Right atrium auricular region (tissue), 2 donors: ENCODE results near the gene TBL1XR1. TPM values are rescaled to one million over a fixed set of nuclear protein-coding genes. Genes with fewer than 3 reads are reported as not detected.

Experiments used
- DNase-seq: peaks from one replicate; pipeline ENCODE4 v3.0.0-alpha.2; 2019; ENCODE audit warnings: low spot score
- H3K27ac ChIP-seq, 2 donors: fragments of 200-600 bp; sonication (generic); 1 replicate in 1 of 2; 2 replicates in 1 of 2; pipeline ENCODE4 v1.5.1; 2016 to 2019
- H3K27me3 ChIP-seq, 2 donors: fragments of 200-600 bp; sonication (generic); one replicate each; pipeline versions ENCODE4 v1.5.1 to v1.6.0; 2017 to 2019
- H3K36me3 ChIP-seq: fragments of 200-600 bp; sonication (generic); one replicate; pipeline ENCODE4 v1.5.1; 2016
- H3K4me1 ChIP-seq, 2 donors: fragments of 200-600 bp; sonication (generic); one replicate each; pipeline versions ENCODE4 v1.5.1 to v1.6.0; 2017 to 2019
- H3K4me3 ChIP-seq, 2 donors: fragments of 200-600 bp; sonication (generic); 1 replicate in 1 of 2; 2 replicates in 1 of 2; pipeline ENCODE4 v1.5.1; 2017 to 2019; ENCODE audit warnings: mild to moderate bottlenecking in 1 of 2, moderate library complexity in 1 of 2
- H3K9me3 ChIP-seq, 2 donors: fragments of 200-600 bp; sonication (generic); one replicate each; pipeline ENCODE4 v1.5.1; 2019
- total RNA-seq, 2 donors: library from RNA; depleted of rRNA; stranded (reverse); fragments of >200 nt; gene quantifications; one replicate each; pipeline ENCODE4 v1.1.0, GENCODE V29; 2016
- TF ChIP-seq, protein P1 (sequence below), 2 donors: fragments of 200-600 bp; sonication (generic); IDR thresholded peaks; one replicate each; pipeline ENCODE4 v1.5.1; 2019; ENCODE audit warnings: antibody characterized with exemption in 2 of 2

The TBL1XR1 gene
- total RNA-seq, 2 donors from 2014 or later: 68.2 to 79.9 TPM

DNA sequence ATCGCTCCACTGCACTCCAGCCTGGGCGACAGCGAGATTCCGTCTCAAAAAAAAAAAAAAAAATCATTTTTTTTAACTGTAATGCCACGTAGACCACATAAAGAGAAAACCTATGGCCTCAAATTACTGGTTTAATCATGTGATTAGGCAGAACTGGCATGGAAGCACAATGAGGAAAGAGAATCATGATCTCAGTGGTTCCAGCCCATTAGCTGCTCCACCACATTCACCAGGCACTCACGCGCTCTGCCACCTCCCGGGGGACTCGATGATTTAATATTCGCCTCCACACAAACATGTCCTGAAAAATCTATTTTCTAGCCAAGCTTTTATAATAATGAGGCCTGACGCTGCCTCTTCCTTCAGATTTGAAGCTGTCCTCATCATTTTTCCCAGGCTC is 204.7 kb downstream of the TBL1XR1 start:
- TF ChIP-seq, protein P1, sequence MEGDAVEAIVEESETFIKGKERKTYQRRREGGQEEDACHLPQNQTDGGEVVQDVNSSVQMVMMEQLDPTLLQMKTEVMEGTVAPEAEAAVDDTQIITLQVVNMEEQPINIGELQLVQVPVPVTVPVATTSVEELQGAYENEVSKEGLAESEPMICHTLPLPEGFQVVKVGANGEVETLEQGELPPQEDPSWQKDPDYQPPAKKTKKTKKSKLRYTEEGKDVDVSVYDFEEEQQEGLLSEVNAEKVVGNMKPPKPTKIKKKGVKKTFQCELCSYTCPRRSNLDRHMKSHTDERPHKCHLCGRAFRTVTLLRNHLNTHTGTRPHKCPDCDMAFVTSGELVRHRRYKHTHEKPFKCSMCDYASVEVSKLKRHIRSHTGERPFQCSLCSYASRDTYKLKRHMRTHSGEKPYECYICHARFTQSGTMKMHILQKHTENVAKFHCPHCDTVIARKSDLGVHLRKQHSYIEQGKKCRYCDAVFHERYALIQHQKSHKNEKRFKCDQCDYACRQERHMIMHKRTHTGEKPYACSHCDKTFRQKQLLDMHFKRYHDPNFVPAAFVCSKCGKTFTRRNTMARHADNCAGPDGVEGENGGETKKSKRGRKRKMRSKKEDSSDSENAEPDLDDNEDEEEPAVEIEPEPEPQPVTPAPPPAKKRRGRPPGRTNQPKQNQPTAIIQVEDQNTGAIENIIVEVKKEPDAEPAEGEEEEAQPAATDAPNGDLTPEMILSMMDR (IDR thresholded peaks at IDR 0.05): no peak
- Histone ChIP-seq H3K4me1 (no peaks in the 10 kb centered on the region), H3K27me3 (no peaks in the 10 kb centered on the region), H3K27ac (no peak overlapping the region), H3K36me3 (no peaks in the 10 kb centered on the region), H3K4me3 (no peak overlapping the region), H3K9me3 (peaks cover 0 to 4% of the 10 kb centered on the region in 2 donors)
- no peak for DNase-seq

DNA sequence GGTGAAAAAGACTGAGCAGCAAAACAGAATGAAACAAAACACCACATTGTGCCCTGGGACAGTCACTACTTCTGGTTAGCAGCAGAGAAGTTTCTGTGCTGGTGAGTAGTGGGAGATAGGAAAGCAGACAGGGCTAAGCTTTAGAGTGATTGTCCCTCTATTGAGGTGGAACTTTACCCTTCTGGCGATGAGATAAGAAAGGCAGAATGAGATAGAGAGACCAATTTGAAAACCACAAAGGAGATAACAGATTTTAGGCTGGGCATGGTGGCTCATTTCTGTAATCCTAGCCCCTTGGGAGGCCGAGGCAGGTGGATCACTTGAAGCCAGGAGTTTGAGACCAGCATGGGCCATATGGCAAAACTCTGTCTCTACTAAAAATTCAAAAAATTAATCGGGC is 208.5 kb downstream of the TBL1XR1 start:
- no peaks in the 10 kb centered on the region for H3K36me3 ChIP-seq
- peaks cover 0 to 4% of the 10 kb centered on the region in 2 donors for H3K9me3 ChIP-seq
- no peaks in the 10 kb centered on the region for H3K27me3 ChIP-seq
- no peak overlapping the region for H3K4me3 ChIP-seq
- TF ChIP-seq, protein P1 (IDR thresholded peaks at IDR 0.05): no peak
- no peaks in the 10 kb centered on the region for H3K4me1 ChIP-seq
- no peak for DNase-seq
- no peak overlapping the region for H3K27ac ChIP-seq

DNA sequence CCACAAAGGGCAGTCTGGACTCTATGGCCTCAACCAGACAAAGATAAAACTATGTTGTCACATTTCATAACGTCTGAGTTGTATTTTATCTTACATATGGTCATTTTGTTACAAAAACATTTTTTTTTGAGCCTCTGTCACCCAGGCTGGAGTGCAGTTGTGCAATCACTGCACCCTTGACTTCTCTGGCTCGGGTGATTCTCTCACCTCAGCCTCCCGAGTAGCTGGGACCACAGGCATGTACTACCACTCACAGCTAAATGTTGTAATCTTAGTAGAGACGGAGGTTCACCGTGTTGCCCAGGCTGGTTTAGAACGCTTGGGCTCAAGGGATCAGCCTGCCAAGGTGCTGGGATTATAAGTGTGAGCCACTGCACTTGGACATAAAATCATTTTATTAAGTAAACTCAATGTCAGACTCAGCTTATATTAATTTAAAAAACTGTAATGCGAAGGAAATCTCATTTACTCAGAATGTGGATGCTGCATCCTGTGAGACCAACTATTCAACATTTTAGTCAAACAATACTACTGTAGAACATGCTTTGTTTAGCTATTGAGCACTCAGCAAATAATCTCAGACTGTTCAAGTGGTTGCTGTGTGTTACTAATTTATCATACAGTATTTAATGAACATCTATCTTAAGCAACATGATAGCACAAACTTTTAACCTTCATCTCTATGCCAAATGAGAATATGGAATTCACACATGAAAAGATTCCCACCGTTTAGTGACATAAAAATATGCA is 209.2 kb downstream of the TBL1XR1 start:
- H3K4me3 ChIP-seq: no peak overlapping the region
- DNase-seq: no peak
- no peaks in the 10 kb centered on the region for H3K36me3 ChIP-seq
- no peaks in the 10 kb centered on the region for H3K27me3 ChIP-seq
- H3K27ac ChIP-seq: no peak overlapping the region
- H3K4me1 ChIP-seq: no peaks in the 10 kb centered on the region
- TF ChIP-seq, protein P1 (IDR thresholded peaks at IDR 0.05): no peak
- H3K9me3 ChIP-seq: peaks cover 0 to 4% of the 10 kb centered on the region in 2 donors

DNA sequence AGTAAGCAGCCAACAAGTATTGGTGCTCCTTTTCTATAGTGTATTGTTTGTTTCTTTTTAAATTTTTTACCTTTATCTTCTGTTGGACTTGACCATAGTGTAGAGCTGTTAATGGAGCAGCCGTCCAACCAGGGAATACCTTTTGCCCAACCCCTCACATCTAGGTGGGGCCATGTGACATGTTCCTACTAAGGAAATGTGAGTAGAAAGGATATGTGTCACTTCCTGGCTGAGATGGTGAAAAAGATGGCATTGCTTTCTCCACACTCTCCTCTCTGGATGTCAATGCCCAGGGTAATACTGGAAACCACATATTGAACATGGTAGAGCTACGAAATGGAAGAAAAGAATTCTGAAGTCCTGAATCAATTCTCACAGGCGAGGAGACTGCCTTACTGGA is 218.8 kb downstream of the TBL1XR1 start:
- Histone ChIP-seq H3K27me3 (no peaks in the 10 kb centered on the region), H3K9me3 (peaks cover 0 to 5% of the 10 kb centered on the region in 2 donors), H3K36me3 (no peaks in the 10 kb centered on the region), H3K4me1 (no peaks in the 10 kb centered on the region), H3K27ac (no peak overlapping the region), H3K4me3 (no peak overlapping the region)
- TF ChIP-seq, protein P1 (IDR thresholded peaks at IDR 0.05): no peak
- no peak for DNase-seq

DNA sequence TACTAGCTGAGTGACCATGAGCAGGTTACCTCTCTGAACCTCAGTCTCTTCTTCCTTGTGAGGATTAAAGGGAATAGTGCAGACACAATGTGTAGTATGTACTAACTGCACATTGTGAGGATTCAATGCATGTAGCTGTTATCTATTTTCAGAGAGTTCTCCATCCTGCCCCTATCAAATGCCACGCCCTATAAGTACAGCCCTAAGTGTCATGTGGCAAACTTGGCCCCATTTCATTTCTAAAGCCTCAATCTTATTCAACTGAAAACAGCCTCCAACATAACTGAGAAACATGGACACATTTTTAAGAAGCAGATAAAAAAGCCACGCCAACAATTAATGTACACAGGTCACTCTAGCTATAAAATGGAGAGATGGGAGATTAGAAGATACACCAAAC is 220.0 kb downstream of the TBL1XR1 start:
- no peak for DNase-seq
- Histone ChIP-seq H3K4me1 (no peaks in the 10 kb centered on the region), H3K27ac (no peak overlapping the region), H3K9me3 (peaks cover 0 to 3% of the 10 kb centered on the region in 2 donors), H3K36me3 (no peaks in the 10 kb centered on the region), H3K27me3 (no peaks in the 10 kb centered on the region), H3K4me3 (no peak overlapping the region)
- TF ChIP-seq, protein P1 (IDR thresholded peaks at IDR 0.05): no peak

DNA sequence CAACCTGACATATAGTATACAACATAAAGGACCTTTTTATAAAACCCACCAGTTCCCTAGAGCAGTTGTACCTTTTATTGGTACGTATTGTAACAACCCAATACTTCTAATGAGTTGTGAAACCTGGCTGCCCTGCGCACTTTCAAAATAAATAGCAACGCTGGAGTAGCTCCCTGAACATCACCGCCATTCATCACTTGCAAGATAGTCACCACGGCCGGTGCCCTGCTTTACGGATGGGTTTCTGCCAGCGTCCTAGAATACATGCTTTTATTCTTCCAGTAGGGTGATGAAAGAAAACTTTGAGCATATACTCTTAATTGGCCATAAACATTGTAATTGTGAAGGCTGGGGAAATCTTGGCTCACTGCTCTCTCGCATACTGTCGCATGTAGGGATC is 220.7 kb downstream of the TBL1XR1 start:
- Histone ChIP-seq H3K4me1 (no peaks in the 10 kb centered on the region), H3K36me3 (no peaks in the 10 kb centered on the region), H3K9me3 (no peaks in the 10 kb centered on the region), H3K27ac (no peak overlapping the region), H3K4me3 (no peak overlapping the region), H3K27me3 (no peaks in the 10 kb centered on the region)
- DNase-seq: no peak
- TF ChIP-seq, protein P1 (IDR thresholded peaks at IDR 0.05): no peak
